Activated CD8-positive, alpha-beta memory T cell treated with anti-CD3 and anti-CD28 coated beads, Interleukin-2, amount 50 U/mL, for 24 hours (primary cell): ENCODE results near the gene PRLHR.
"Not testable (repeated sequence)": the region's sequence is repeated elsewhere in the genome, so short reads cannot be mapped to it uniquely, and the experiment has no call there.

Experiments
- DNase-seq: peaks from one replicate; pipeline ENCODE4 v3.0.0-alpha.2; 2020; ENCODE audit errors: extremely low read depth

PRLHR gene

GRCh38 chr10:118595598-118596425 is at the start of gene PRLHR:
TSS of gene PRLHR (minus strand) at chr10:118595648. CDS start at chr10:118595244, 404 bp downstream.
- no peak for DNase-seq

GRCh38 chr10:118642228-118642627 is 46.8 kb upstream of the PRLHR start:
- DNase-seq, result no peak

- DNase-seq, result no peak
These were observed 43.2 kb upstream of the PRLHR start for GRCh38 chr10:118638680-118639079.

- DNase-seq, result no peak
These were observed 40.4 kb upstream of the PRLHR start for GRCh38 chr10:118635674-118636402.

GRCh38 chr10:118633786-118634185 is 38.3 kb upstream of the PRLHR start:
- no peak for DNase-seq

- DNase-seq, result no peak
These were observed 33.8 kb upstream of the PRLHR start for GRCh38 chr10:118629211-118629610.

- no peak for DNase-seq
These were observed 32.9 kb upstream of the PRLHR start for GRCh38 chr10:118628397-118628796.

- no peak for DNase-seq
These were observed 31.5 kb upstream of the PRLHR start for GRCh38 chr10:118626953-118627352.

GRCh38 chr10:118625504-118625903 is 30.1 kb upstream of the PRLHR start:
- DNase-seq, result no peak

- DNase-seq, result no peak
These were observed 29.3 kb upstream of the PRLHR start for GRCh38 chr10:118624747-118625146.

GRCh38 chr10:118621304-118621942 is 26.0 kb upstream of the PRLHR start:
- DNase-seq, result no peak

- not testable (repeated sequence) for DNase-seq
These were observed 18.4 kb upstream of the PRLHR start for GRCh38 chr10:118613863-118614262.

GRCh38 chr10:118610577-118610976 is 15.1 kb upstream of the PRLHR start:
- DNase-seq, result no peak

- no peak for DNase-seq
These were observed 12.4 kb upstream of the PRLHR start for GRCh38 chr10:118607768-118608354.

- DNase-seq, result no peak
These were observed 10.2 kb upstream of the PRLHR start for GRCh38 chr10:118605694-118606093.

- DNase-seq, result no peak
These were observed 1.1 kb upstream of the PRLHR start for GRCh38 chr10:118596426-118597124.

GRCh38 chr10:118595064-118595420 is 406 bp downstream of the PRLHR start:
- DNase-seq, result no peak

GRCh38 chr10:118594392-118595063 is 920 bp downstream of the PRLHR start:
- DNase-seq, result no peak

- DNase-seq, result no peak
These were observed 2.6 kb downstream of the PRLHR start for GRCh38 chr10:118592675-118593330.

- DNase-seq, result no peak
These were observed 5.1 kb downstream of the PRLHR start for GRCh38 chr10:118590334-118590733.
